COLO668 (cell line): ENCODE data around the gene ZNF502.

Source experiments
- DNase-seq: peaks from one replicate; lab custom pipeline; 2025; ENCODE audit not compliant: unreplicated experiment; lab: John Stamatoyannopoulos, UW

The ZNF502 gene

DNA sequence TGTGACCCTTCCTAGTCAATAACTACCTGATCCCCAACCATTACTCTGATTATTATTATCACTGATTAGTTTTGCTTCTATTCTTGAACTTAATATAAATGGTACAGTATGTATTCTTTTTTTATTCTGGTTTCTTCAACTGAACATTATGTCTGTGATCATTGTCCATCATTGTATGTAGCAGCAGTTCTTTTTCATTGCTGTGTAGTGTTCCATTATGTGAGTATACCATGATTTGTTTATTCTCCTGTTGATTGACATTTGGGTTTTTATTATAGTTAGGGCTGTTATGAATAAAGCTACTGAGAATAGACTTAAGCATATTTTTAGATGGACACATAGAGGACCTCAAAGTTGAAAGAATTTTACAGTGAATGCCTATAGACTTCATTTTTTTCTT, 51.8 kb downstream of the ZNF502 start:
- DNase-seq = no peak

GRCh38 chr3:44771424-44772098, 59.1 kb downstream of the ZNF502 start:
- no peak for DNase-seq

- no peak for DNase-seq
Measured at GRCh38 chr3:44772099-44772442, 59.6 kb downstream of the ZNF502 start.
